ENCODE results near the gene MAST4.

Gene MAST4

DNA sequence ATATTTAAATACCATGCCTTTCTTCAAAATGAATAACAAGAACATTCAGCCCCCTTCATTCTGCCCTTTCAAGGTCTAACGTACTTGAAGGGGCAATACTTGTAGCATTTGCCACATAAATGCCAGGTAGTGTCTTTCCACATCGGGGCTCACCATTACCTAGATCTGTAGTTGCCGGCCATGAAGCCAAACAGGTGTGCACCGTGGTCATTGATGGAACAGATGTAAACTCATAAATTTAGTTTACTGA, 407.4 kb downstream of the MAST4 start:
- DNase-seq: no peak

DNA sequence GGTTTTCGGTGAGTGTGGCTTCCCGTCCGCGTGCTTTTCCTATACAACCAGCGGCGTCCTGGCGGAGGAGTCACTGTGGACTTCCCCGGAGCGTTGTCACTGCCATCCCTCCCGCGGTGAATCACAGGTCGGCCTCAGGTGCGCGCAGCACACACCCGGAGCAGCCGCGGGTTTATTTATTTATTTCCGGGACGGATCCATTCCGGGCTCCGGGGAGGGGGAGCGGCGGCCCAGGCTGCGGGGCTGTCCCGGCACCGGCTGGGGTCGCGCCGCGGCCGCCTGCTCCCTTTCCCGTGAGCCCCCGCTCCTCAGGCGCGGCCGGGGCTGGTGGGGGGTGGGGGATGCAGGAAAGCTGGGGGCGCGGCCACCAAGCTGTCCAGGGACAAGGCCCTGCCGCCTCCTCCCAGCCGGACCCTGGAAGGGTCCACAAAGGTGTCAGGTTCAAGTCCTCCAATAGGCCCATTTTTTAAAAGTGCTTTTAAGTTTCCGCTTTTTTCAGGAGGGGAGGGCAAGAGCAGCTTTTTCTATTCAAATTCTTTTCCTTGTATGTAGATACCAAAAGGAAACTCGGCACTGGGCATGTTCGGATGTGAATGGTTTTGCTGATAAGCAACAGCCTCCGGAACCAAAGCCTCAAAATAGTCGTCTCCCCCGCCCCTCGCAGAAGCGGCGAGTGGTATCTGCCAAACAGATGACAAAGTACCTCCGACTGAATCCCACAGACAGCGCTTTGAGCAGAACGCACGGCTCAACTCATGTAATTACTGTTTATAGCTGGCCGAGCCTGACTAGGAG, 407.9 kb downstream of the MAST4 start:
- peak; percentile 40 for DNase-seq

DNA sequence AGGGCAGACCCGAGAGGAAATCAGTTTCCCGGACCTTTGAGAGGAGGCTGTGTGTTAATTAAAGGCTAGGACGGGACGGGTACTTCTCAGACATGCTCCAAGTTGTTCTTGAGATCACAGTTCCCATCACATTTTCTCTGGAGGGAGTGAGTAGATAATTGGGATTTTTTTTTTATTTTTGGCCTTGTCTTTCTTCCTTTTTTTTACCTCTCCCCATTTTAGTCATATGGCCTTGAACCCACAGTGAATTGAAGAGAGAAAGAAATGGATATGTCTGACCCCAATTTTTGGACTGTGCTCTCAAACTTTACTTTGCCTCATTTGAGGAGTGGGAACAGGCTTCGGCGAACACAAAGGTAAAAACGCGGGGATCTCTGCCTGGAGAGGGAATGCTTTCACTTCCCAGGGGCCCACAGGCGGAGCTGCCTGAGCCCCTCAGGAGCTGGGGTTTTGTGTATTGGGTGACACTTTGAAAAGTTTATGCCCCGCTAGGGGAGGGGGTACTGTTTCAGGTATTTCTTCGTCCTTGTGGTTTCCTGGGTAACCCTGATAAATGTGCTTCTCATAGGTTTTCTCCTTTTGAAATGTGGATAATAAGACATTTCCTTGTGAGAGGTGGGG, 408.6 kb downstream of the MAST4 start:
- no peak for DNase-seq

DNA sequence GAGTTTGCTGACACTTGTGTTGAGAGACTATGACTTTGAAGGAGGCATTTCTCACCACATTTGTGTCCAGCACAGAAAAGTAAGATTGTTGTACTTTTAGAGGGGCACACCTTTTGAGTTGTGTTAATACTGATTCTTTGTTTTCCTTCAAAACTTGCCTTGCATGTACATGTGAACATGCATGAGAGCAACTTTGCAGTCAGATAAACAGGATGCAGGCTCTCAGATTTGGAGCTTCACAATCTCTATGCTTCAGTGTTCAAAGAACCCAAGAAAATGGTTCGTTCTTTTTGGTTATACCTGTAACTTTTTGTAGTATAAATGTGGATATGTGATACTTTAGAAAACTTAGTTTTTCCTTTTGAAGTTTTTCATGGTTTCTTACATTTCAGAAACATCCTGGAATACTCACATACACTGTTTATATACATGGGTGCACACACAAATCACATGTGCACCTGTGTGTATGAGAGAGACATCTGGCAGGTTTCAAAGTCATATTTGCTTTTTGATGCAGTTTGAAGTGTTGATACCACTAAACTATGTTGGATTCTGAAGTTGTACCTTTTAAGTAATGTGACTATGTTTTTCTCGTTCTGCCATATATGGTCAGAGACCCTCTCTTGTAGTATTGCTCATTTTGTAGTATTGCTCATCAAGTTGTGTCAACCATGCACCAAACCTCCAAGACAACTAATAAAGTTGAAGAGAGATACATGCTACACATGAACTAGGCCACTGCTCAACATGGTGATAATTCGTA, 409.7 kb downstream of the MAST4 start:
- DNase-seq: no peak

DNA sequence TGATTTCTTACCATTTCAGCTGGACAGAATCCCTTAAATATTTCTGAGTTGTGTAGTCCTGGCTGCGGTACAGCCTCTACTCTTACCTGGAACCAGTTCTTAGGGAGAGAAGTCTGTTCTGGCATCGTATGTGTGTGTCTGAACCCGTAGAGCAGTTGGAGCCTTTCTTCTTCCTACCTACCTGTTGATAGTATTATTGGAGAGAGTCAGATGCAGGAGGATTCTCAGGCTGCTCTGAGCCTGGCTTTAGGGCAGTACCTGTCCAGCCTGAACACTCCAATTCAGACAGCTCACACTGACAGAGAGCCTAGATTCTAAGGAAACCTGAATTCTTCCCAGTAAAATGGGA, 410.3 kb downstream of the MAST4 start:
- no peak for DNase-seq

DNA sequence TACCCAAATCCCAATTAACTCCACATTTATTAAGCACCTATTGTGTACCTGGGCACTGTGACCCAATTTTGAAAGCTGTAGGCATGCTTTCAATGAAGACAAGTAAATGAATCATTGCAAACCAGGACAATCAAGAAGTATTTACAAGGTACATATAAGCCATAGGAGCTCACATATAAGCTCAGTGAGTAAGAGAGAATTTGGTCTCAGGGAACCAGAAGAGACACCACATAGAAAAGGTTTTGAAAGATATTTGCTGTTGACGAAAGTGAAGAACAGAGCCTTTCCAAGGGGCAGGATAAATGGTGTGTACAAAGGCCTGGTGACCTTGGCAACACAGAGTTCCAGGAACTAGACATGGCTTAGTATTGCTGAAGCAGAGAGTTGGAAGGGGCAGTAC, 412.8 kb downstream of the MAST4 start:
- no peak for DNase-seq

DNA sequence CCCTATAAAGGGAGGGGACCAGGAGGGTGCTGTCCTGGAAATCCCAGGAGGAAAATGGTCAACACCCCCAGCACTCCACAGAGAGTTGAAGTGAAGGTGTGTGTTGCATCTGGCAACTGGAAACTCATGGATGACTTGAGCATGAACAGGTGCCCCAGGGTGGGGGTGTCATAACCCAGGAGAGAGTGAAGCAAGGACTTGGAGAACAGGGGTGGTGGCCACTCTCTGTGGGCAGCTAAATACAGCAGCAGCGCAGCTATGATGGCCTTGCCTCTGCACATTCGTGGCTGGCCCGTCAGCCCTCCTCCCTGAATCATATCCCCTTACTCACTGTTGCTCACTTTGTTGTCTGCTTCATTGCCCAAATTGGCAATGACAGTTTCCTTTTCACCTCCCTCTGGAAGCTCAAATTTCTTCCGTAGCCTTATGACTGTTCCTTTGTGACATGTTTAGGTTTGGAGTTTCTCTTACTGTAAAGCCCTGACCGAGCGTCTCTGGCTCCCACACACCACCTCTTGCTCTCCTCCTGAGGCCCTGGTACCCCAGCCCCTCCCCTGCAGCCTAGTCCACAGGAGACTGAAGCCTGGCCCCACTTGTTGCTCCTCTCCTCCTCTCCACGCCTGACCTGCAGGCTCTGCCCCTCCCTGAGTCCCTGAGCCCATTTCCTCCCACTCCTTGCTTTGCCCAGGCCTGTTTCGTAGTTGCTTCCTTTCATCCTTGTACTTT, 414.7 kb downstream of the MAST4 start:
- DNase-seq: no peak

DNA sequence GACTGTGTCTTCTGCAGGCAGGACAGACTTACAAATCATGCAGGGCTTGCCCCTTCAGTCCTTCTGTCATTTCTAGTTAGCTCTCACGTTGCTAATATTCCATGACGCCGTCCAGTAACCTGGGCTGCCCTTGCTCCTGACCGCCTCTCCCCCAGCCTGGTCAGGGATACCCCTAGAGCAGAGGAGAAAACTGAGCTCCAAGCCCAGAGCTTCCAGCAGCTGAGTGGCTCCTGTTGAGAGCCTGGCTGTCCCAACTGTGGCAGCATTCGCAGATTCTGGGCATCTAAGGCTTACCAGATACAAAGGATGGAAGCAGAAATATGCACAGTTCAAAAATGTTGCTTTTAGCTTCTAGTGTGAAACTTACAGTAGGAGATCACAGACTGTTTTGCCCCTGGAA, 415.2 kb downstream of the MAST4 start:
- DNase-seq: no peak

DNA sequence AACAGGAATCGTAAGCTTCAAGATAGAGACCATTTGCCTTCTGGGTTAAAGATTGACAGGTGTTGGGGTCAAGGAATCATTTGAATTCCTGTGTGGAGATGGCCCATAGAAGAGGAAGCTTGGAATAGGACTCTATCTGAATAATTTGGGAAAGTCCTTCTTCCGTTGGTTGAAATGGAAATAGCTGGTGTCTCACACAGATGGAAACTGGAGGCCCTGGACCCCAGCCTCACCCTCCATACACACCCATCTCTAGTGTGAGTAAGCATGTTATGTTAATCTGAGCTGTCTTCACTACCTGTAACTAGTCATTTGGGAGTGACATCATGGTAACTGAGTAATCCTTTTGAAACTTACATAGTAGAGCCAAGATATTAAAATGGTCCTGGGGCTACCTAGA, 416.0 kb downstream of the MAST4 start:
- DNase-seq: no peak

DNA sequence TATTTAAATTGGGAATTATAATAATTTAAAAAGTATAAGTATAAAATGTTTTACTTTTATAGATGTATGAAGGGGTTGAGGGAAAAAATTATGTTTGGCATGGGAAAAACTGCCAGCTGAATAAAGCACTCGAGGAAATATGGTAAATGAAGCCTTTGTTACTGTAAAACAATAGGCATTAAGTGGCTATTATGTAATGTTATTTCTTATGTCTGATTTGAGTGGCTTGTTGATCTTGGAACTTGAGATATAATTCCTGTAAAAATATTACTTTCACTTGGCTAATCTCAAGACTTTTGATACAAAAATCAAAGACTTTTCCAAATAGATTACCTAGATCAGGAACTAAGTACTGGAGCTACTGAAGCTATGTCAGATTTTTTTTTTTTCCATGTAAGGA, 417.5 kb downstream of the MAST4 start:
- DNase-seq: no peak

DNA sequence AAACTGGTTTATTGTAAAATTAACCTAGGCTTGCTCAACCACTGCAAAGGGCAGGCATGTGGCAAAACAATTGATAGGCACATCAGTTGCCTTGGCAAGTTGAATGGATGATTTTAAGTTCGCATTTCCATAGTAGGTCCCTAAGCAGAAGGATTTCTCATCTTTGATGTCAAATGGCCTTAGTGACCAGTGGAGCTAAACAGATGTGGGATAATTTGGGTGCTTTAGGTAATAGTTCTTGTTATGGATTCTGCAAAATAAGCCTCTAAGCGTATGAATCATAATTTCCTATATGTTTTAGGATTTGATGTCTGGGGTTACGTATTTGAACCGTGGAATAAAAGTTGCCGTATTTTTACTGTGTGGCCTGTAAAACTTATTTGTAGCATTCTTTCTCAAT, 418.0 kb downstream of the MAST4 start:
- no peak for DNase-seq

DNA sequence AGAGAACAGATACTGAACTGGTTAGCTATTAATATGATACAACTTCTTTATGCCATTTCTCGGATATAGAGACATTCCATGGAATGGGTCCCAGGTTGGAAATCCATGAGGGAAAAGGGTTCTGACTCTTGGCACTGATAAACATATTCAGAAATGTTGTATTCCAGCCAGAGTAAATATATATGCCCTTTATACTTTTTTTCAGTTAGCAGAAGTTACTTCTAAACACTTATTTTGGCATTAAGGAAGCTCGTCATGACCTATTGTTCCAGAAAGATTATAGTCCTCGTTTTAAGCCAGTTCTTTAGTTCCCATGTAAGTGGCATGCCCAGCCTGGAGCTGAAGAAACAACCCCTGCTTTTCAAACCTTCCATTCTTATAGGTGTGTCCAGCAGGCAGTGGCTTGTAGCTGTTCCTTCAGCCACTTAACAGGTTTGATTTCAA, 418.8 kb downstream of the MAST4 start:
- no peak for DNase-seq

DNA sequence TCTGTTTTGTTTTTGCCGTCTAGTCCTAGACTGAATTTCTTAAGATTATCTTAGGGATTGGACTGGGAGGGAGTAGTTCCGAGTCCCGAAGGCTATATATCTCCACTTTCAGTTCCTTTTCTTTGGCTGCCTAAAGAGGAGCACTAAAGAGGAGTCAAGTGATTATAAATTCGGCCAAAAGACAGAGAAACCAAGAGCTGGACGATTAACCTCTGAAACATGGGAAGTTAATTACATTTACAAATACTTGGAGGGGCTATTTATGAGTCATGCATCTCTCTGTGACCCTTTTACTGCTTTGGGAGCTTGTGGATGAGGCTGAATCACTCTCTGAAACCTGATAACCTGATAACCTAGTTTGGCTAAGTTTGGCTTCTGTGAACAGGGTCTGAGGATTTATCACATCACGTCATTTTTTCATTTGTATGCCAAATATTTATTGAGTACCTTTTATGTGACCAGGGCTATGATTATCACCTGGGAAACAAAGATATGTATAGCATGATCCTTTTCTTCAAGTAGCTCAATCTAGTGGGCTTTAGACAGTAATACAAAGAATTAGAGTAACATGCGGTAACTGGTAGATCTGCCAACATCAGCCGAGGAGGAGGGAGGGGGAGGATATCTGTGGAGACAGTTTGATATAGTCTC, 419.5 kb downstream of the MAST4 start:
- no peak for DNase-seq

DNA sequence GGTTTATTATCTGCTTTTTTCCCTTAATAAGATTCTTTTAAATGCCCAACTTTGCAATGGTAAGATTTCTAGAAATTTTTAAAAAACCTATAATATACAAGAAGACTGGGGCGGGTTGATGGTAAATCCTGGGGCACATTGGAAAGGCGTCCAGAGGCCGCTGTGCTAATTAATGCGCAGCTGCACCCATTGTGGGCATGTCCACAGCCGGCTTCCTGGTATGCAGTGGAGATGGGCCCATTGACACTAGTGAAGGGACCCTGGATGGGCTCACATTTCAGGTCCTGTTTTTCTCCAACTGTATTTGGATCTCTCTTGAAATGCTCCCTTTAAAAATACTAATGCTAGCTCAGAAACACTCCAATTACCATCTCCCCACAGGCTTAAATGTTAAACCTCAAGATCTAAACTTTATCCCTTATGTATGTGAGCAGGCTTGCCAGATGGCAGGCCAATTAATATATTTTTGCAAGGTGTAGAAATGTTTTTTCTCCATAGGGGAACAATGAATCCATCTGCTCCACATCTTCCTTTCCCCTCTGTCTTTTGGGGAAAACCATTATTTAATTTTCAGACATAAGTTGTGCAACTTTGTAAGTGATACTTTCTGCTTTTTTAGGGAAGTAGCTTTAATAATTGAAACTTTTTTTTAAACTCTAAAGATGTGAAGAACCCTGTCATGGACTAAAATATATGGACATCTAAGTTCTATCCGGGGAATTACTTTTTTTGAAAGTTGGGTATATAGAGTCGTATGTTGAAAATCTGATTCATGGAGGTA, 423.1 kb downstream of the MAST4 start:
- no peak for DNase-seq

DNA sequence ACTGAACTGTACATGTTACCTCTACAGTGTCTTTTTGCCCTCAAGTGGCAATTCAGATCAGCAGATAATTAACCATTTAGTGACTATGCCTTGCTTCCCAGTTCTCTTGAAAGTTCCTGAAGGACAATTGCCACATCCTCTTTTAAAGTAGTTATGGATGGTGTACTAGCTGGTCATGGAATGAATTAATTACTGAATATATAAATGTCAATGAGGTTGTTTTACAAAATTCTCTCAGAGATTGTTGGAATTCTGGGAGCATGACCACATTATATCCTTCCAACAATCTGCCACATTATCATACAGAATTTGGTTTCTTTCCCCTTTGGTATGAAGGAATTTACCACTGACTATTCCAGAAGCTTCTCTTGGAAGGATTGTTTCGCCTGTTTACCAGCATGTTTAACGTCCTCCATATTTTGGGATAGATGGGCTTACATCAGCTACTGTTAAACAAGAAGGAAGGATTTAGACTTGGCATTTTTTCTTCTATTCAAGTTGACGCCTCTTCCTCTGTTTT, 424.0 kb downstream of the MAST4 start:
- DNase-seq: no peak

DNA sequence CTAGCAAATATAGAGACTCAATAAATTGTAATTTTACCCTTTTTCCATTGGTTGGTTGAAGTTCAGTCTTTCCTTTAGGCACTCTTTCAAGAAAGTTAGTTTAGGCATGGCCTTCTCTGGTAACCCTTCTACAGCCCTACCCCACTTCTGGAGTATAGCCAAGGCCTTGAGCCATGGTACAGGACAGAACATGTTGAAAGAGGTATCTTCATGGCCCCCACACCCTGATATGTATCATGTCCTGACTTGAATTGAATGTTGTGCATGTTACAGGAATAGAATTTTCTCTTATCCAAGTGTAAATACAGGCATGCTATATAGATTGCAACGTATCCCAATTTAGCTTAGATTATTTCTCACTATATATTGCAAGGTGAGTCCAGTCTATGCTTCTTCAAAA, 424.8 kb downstream of the MAST4 start:
- DNase-seq: no peak

DNA sequence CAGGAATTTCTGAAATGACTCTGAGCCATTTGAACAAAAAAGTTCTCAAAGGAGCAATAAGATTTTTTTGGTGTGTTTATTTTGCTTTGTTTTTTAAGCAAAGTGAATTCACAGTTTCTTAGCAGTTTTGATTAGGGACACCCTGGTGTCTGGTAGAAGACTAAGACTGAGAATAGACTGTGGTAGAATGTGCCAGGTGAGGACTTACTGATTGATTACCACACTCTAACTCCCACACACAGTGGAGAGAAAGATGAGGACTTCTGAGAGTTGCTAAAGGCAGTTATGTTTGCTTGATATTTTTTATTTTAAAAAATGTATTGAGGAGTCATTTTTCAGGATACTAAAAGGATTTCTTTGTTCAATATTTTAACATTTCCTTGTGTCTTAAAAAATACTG, 425.3 kb downstream of the MAST4 start:
- no peak for DNase-seq

DNA sequence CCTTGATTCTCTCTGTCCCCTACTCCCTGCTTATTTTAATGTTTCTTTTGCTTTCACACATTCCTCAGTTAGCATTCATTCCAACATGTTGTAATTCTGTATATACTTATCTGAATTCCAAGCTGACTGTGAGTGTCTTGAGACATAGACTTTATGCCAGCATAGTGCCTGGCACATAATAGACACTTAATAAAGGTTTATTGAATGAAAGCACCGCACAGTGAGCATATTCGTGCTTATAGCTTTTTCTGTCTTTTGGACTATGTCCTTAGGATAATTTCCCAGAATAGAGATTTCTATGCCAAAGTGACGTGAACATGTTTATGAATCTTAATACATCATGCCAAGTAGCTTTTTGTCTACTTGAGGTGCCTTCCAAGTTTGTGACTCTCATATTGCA, 425.8 kb downstream of the MAST4 start:
- no peak for DNase-seq

DNA sequence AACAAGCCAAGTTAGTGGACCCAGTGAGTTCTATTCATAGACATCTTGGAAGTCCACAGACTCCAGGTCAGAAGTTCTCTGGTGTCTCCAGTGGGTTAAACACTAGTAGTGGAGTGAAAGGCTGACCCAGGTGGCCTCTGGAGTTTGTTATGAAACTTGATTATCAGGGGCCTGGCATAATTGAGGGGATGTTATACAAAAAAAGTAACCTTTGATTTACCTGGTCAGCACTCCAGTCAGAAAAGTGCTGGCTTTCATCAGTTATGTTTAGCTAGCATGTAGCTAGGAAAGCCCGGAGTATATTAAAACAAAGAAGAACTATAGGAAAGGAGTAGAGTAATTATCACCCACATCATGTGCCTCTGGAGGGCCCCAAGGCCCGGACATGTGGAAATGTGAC, 429.3 kb downstream of the MAST4 start:
- DNase-seq: no peak

DNA sequence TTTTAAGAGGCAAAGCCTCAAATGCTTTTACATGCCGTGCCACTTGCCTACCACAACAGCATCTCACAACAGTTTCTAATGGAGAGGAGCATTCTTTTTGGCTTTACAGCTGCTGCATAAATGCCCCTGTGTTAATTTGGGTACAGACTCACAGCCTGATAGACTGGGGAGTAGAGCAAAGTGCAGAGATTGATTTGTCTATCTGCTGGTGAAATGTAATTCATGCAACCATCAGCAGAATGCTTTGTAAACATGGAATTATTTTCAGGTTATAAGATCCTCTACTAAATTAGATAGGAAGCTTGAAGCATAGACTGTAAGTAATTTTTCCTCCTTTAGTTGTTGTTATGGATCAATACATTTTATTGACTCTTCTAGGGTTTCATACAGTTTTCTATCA, 430.1 kb downstream of the MAST4 start:
- DNase-seq: no peak

DNA sequence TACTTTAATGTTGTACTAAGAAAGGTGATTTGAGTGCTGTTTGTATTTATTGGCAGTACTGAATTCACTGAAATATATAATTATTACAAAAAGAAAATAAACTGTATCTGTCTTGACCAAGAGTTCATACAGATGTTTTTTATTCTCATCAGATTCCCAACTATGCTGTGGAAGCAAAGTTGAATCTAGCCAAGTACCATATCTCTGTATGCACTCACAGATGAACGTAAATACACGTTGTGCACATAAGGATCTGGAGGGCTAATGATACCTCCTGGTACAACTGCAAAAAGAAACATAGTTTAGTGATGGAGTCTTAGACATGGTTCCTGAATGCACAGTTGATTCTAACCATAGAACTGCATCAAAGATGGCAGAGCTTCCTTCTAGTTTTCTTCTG, 431.0 kb downstream of the MAST4 start:
- no peak for DNase-seq

DNA sequence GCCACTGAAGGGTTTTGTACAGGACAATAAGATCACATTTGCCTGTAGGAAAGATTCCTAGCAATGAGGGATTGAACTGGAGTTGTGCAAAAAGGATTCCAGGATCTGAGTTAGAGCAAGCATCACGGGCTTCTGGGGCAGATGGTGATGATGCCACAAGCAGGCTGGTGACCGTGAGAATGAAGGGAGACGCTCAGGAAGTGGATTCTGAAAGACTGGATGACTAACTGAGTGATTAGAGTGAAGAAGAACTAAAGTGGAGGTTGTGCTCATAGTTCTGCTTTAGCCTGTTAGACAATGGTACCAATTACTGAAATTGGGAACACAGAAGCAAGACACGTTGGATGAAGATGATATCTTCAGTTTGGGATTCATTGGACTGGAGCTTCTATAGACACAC, 432.2 kb downstream of the MAST4 start:
- no peak for DNase-seq

Measured in NCI-H1694 treated with DMSO at 0.1 percent for 48 hours (cell line).